Measurements from ENCODE around the gene RAPH1.

The RAPH1 gene

GRCh38 chr2:203535078-203535783, at the start of gene RAPH1:
TSS of gene RAPH1 (minus strand) at chr2:203535301. CDS start at chr2:203495353, 39,948 bp downstream.
- peak; percentile 74 for DNase-seq

GRCh38 chr2:203584784-203585183, 49.7 kb upstream of the RAPH1 start:
- no peak for DNase-seq

GRCh38 chr2:203583701-203584100, 48.6 kb upstream of the RAPH1 start:
- no peak for DNase-seq

- DNase-seq: no peak
Measured at GRCh38 chr2:203583084-203583695, 48.1 kb upstream of the RAPH1 start.

- DNase-seq: no peak
Measured at GRCh38 chr2:203582468-203582867, 47.4 kb upstream of the RAPH1 start.

- no peak for DNase-seq
Measured at GRCh38 chr2:203580844-203581243, 45.7 kb upstream of the RAPH1 start.

GRCh38 chr2:203579730-203580129, 44.6 kb upstream of the RAPH1 start:
- no peak for DNase-seq

- DNase-seq: no peak
Measured at GRCh38 chr2:203578759-203579643, 43.9 kb upstream of the RAPH1 start.

GRCh38 chr2:203574824-203575223, 39.7 kb upstream of the RAPH1 start:
- no peak for DNase-seq

GRCh38 chr2:203572316-203572715, 37.2 kb upstream of the RAPH1 start:
- no peak for DNase-seq

GRCh38 chr2:203569677-203570316, 34.7 kb upstream of the RAPH1 start:
- DNase-seq: no peak

- DNase-seq: no peak
Measured at GRCh38 chr2:203567691-203568090, 32.6 kb upstream of the RAPH1 start.

- no peak for DNase-seq
Measured at GRCh38 chr2:203566161-203566560, 31.1 kb upstream of the RAPH1 start.

GRCh38 chr2:203565076-203565475, 30.0 kb upstream of the RAPH1 start:
- DNase-seq: no peak

GRCh38 chr2:203562268-203562667, 27.2 kb upstream of the RAPH1 start:
- DNase-seq: no peak

- no peak for DNase-seq
Measured at GRCh38 chr2:203559641-203560040, 24.5 kb upstream of the RAPH1 start.

- DNase-seq: no peak
Measured at GRCh38 chr2:203553784-203554183, 18.7 kb upstream of the RAPH1 start.

GRCh38 chr2:203551778-203552177, 16.7 kb upstream of the RAPH1 start:
- no peak for DNase-seq

- DNase-seq: no peak
Measured at GRCh38 chr2:203550266-203550665, 15.2 kb upstream of the RAPH1 start.

- no peak for DNase-seq
Measured at GRCh38 chr2:203549406-203549805, 14.3 kb upstream of the RAPH1 start.

- DNase-seq: no peak
Measured at GRCh38 chr2:203548887-203549286, 13.8 kb upstream of the RAPH1 start.

GRCh38 chr2:203547356-203547755, 12.3 kb upstream of the RAPH1 start:
- no peak for DNase-seq

GRCh38 chr2:203544402-203544801, 9.3 kb upstream of the RAPH1 start:
- DNase-seq: no peak

Measured in NCI-H1436 (cell line).